ENCODE results near the gene CERS2. TPM values are rescaled to one million over a fixed set of nuclear protein-coding genes. Genes with fewer than 3 reads are reported as not detected.

Gene CERS2
- polyA plus RNA-seq, 1 experiment, result 217 TPM

GRCh38 chr1:150995460-150995859 is 20.8 kb upstream of the CERS2 start:
- H3K27ac ChIP-seq (ENCODE audit: low read depth, low read length), result no peak overlapping the region
- TF ChIP-seq CTCF (IDR thresholded peaks at IDR 0.05; ENCODE audit: low read depth, low read length), result no peak
- no peaks in the 10 kb centered on the region for H3K9me3 ChIP-seq (ENCODE audit: control insufficient read depth, insufficient read depth, low read length)
- CTCF ChIA-PET, result interaction anchor here (0.7 to 3.9 kb wide), 18 partner anchors 9 to 433 kb away, joined by 3 to 63 read pairs (median 6); partner anchors contain the start of genes ANXA9 and MINDY1
- H3K4me3 ChIP-seq (ENCODE audit: low read depth, low read length), result no peak overlapping the region
- DNase-seq (ENCODE audit: low read depth, low spot score), result no peak
- POLR2A ChIA-PET, result interaction anchor here (0.8 to 1.9 kb wide), 3 partner anchors 11 to 416 kb away, joined by 4 to 10 read pairs (median 8); partner anchors contain the start of genes MCL1 and MINDY1
- H3K27me3 ChIP-seq (ENCODE audit: control insufficient read depth, insufficient read depth, low read length), result no peaks in the 10 kb centered on the region

GRCh38 chr1:150994248-150994647 is 19.6 kb upstream of the CERS2 start:
- H3K9me3 ChIP-seq (ENCODE audit: control insufficient read depth, insufficient read depth, low read length), result no peaks in the 10 kb centered on the region
- no peak for DNase-seq (ENCODE audit: low read depth, low spot score)
- H3K4me3 ChIP-seq (ENCODE audit: low read depth, low read length), result no peak overlapping the region
- H3K27me3 ChIP-seq (ENCODE audit: control insufficient read depth, insufficient read depth, low read length), result no peaks in the 10 kb centered on the region
- ChIA-PET POLR2A (no interaction called here), CTCF (interaction anchor here (0.5 to 3.9 kb wide), 7 partner anchors 9 to 532 kb away, joined by 3 to 63 read pairs (median 9); partner anchors contain the start of genes ANXA9, MINDY1 and TMOD4)
- no peak overlapping the region for H3K27ac ChIP-seq (ENCODE audit: low read depth, low read length)
- no peak for TF ChIP-seq CTCF (IDR thresholded peaks at IDR 0.05; ENCODE audit: low read depth, low read length)

GRCh38 chr1:150992626-150993025 is 18.0 kb upstream of the CERS2 start:
- no peak for DNase-seq (ENCODE audit: low read depth, low spot score)
- H3K4me3 ChIP-seq (ENCODE audit: low read depth, low read length), result no peak overlapping the region
- TF ChIP-seq CTCF (IDR thresholded peaks at IDR 0.05; ENCODE audit: low read depth, low read length), result no peak
- CTCF ChIA-PET, result interaction anchor here (1.2 kb wide), 1 partner anchor 11 kb away, joined by 3 read pairs; no protein-coding TSS in a partner anchor
- H3K27me3 ChIP-seq (ENCODE audit: control insufficient read depth, insufficient read depth, low read length), result no peaks in the 10 kb centered on the region
- H3K27ac ChIP-seq (ENCODE audit: low read depth, low read length), result no peak overlapping the region
- no peaks in the 10 kb centered on the region for H3K9me3 ChIP-seq (ENCODE audit: control insufficient read depth, insufficient read depth, low read length)
- POLR2A ChIA-PET, result no interaction called here

- Histone ChIP-seq H3K9me3 (ENCODE audit: control insufficient read depth, insufficient read depth, low read length) (no peaks in the 10 kb centered on the region), H3K27me3 (ENCODE audit: control insufficient read depth, insufficient read depth, low read length) (no peaks in the 10 kb centered on the region), H3K4me3 (ENCODE audit: low read depth, low read length) (no peak overlapping the region), H3K27ac (ENCODE audit: low read depth, low read length) (no peak overlapping the region)
- CTCF ChIA-PET, result interaction anchor here (2.7 to 4.9 kb wide), 2 partner anchors 9 to 19 kb away, joined by 8 to 14 read pairs; partner anchors contain the start of gene MINDY1
- DNase-seq (ENCODE audit: low read depth, low spot score), result no peak
- POLR2A ChIA-PET, result no interaction called here
- TF ChIP-seq CTCF (IDR thresholded peaks at IDR 0.05; ENCODE audit: low read depth, low read length), result no peak
Observed at GRCh38 chr1:150987924-150988323, 13.3 kb upstream of the CERS2 start.

GRCh38 chr1:150985179-150985825 is 10.7 kb upstream of the CERS2 start:
- no peak overlapping the region for H3K27ac ChIP-seq (ENCODE audit: low read depth, low read length)
- H3K9me3 ChIP-seq (ENCODE audit: control insufficient read depth, insufficient read depth, low read length), result no peaks in the 10 kb centered on the region
- ChIA-PET CTCF (interaction anchor here (4.1 kb wide), 1 partner anchor 10 kb away, joined by 24 read pairs; no protein-coding TSS in a partner anchor), POLR2A (no interaction called here)
- DNase-seq (ENCODE audit: low read depth, low spot score), result no peak
- no peaks in the 10 kb centered on the region for H3K27me3 ChIP-seq (ENCODE audit: control insufficient read depth, insufficient read depth, low read length)
- no peak overlapping the region for H3K4me3 ChIP-seq (ENCODE audit: low read depth, low read length)
- TF ChIP-seq CTCF (IDR thresholded peaks at IDR 0.05; ENCODE audit: low read depth, low read length), result no peak

Measured in AG04450 (cell line).